A549 (cell line): ENCODE results near the gene TSC2. TPM values are rescaled to one million over a fixed set of nuclear protein-coding genes. Genes with fewer than 3 reads are reported as not detected.
"Not testable (repeated sequence)": the region's sequence is repeated elsewhere in the genome, so short reads cannot be mapped to it uniquely, and the experiment has no call there.

Experiments used
- ATAC-seq, 2 experiments: fragments of 200-7000 bp in 1 of 2; fragments of >200 bp in 1 of 2; cut with Nextera tagmentation in 1 of 2; cut with Tn5 transposase in 1 of 2; 3 replicates each; pipeline versions ENCODE4 v1.8.0 to v1.9.1; 2018 to 2020; ENCODE audit warnings: mild to moderate bottlenecking in 1 of 2, moderate library complexity in 1 of 2
- CTCF ChIA-PET: fragments of 300-600 bp; sonication (Branson Sonifier 250); formaldehyde crosslinking; extraction: SDS; loops from one replicate; lab custom pipeline; 2021; ENCODE audit warnings: antibody characterized with exemption, inconsistent platforms; lab: Yijun Ruan, JAX
- POLR2A ChIA-PET: fragments of 350-600 bp; formaldehyde crosslinking; extraction: SDS; loops from one replicate; lab custom pipeline; 2021; ENCODE audit warnings: antibody characterized with exemption, inconsistent platforms; lab: Yijun Ruan, JAX
- DNase-seq, 2 experiments: peaks; one replicate each; pipeline versions ENCODE4 v3.0.0 to v3.0.0-alpha.2; 2011 to 2016; ENCODE audit warnings: low read depth in 1 of 2, low spot score in 1 of 2
- FAIRE-seq: peaks from 2 replicates; lab custom pipeline; 2011; peaks lifted over from hg19 to GRCh38; lab: Jason Lieb, UNC
- H3K27ac ChIP-seq, 2 experiments: fragments of >200 bp; sonication (Bioruptor Twin); formaldehyde crosslinking; 3 replicates each; pipeline ENCODE4 v1.5.1; 2016 to 2017
- H3K4me1 ChIP-seq: fragments of >200 bp; sonication (Bioruptor Twin); formaldehyde crosslinking; 3 replicates; pipeline ENCODE4 v1.6.1; 2016
- H3K4me2 ChIP-seq: fragments of >200 bp; sonication (Bioruptor Twin); formaldehyde crosslinking; 3 replicates; pipeline ENCODE4 v1.6.1; 2016
- H3K4me3 ChIP-seq: fragments of >200 bp; sonication (Bioruptor Twin); formaldehyde crosslinking; 3 replicates; pipeline ENCODE4 v1.5.1; 2016
- H3K9me3 ChIP-seq: fragments of >200 bp; sonication (Bioruptor Twin); formaldehyde crosslinking; 3 replicates; pipeline ENCODE4 v1.6.1; 2016
- E2F6 ChIP-seq: IDR thresholded peaks from 2 replicates; pipeline ENCODE4 v1.6.1; 2012; ENCODE audit warnings: low read depth, borderline replicate concordance
- RAD21 ChIP-seq, 2 experiments: fragments of >200 bp in 1 of 2; sonication (Bioruptor Twin) in 1 of 2; formaldehyde crosslinking in 1 of 2; IDR thresholded peaks in 1 of 2; conservative IDR thresholded peaks in 1 of 2; 2 replicates in 1 of 2; 3 replicates in 1 of 2; pipeline ENCODE4 v1.6.1; 2012 to 2018; ENCODE audit warnings: inconsistent platforms in 1 of 2
- SMC3 ChIP-seq: fragments of >200 bp; sonication (Bioruptor Twin); formaldehyde crosslinking; IDR thresholded peaks from 3 replicates; pipeline ENCODE4 v1.6.1; 2018; ENCODE audit warnings: inconsistent platforms
- WGBS: methylation state at CpG from one replicate; pipeline ENCODE4 v1.1.6; 2017; ENCODE audit errors: missing lambda C conversion rate; 5-methylcytosine and 5-hydroxymethylcytosine counted together
- polyA plus RNA-seq, 4 experiments: library from polyadenylated mRNA; depleted of rRNA in 3 of 4; stranded (reverse); fragments of >200 nt; fragmentation: RNase III in 1 of 4; extraction: RNeasy Plus Mini Kit Qiagen cat#74134 plus additional on column Dnase treatment in 1 of 4; gene quantifications; 2 replicates in 3 of 4; 3 replicates in 1 of 4; pipeline ENCODE4 v1.2.3, GENCODE V29; 2011 to 2017

Gene TSC2
- polyA plus RNA-seq, 2 of the 4 experiments (the other 2 are of a cell fraction), result 32.6 to 47.3 TPM

DNA sequence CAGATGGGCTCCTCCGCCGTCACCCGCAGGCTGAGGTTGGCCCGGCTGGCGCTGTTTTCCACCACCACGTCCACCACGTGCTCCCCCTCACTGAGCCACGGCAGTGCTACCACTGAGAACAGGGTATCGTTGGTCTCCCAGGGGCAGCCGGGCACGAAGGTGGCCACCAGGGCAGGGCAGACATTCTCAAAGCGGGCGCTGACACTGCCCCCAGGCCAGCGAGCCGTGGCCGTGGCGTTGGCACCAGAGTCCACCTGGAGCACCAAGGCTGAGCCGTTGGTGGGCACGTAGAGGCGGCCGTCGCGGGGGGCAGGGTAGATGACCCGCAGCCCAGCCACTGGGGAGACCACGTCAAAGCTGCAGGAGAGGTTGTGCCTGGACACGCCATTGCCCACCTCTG, 66.4 kb downstream of the TSC2 start:
- H3K27ac ChIP-seq, POLR2A ChIA-PET, DNase-seq, H3K9me3 ChIP-seq, H3K4me2 ChIP-seq, H3K4me1 ChIP-seq, CTCF ChIA-PET, H3K4me3 ChIP-seq, FAIRE-seq, ATAC-seq: not testable (repeated sequence)
- 94% methylated on average over 17 of the region's 26 CpGs for WGBS

DNA sequence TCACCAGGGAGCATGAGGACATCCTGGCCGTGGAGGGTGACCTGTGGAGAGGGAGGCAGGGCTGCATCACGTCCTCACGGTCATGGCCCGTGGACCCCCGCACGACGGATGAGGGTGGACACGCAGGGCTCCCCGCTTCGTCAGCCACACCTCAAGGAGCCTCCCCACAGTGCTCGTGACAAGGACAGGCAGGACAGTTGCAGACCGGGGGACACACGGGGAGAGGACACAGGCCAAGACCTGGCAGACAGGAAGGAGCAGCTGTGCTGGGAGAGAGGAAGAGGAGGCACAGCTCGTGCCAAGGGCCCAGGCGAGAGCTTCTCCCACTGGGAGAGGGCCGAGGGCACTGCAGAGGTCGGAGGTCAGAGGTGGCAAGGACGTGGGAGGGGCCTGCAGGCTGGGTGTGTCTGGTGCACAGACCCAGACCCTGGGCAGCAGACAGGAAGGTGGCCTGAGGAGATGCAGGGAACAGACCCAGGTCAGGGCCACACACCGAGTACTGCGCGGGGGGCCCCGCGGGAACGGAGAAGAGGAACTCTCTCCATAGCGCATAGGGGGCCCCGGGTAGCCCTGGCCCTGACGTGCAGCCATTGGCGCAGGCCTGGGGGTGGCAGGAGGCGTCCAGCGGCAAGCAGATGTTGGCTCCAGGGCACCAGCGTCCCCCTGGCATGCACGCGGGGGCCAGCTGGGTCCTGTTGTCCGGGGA, 67.3 kb downstream of the TSC2 start:
- H3K4me3 ChIP-seq, POLR2A ChIA-PET, H3K27ac ChIP-seq, H3K4me1 ChIP-seq, H3K4me2 ChIP-seq, CTCF ChIA-PET, ATAC-seq, H3K9me3 ChIP-seq, DNase-seq, FAIRE-seq: not testable (repeated sequence)
- 90% methylated on average over 26 of the region's 34 CpGs for whole genome bisulfite sequencing

DNA sequence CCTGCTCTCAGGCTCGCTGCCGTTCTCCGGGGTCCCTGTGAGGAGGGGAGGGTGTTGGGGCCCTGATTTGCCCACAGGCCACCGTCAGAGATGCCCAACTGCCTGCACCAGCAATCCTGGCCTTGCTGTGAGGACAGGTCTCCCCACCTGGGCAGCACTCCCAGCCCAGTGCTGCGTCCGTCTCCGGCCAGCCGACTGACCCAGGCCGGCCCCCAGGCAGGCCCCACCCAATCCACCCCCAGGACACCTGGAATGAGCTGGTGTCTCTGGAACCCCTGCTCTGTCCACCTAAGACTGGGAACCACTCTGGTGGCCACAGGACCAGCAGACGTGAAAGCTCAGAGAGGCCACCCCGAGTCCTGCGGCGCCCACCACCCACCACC, 67.8 kb downstream of the TSC2 start:
- Histone ChIP-seq H3K4me3 (no peak overlapping the region), H3K9me3 (no peaks in the 10 kb centered on the region), H3K4me1 (no peaks in the 10 kb centered on the region), H3K27ac (no peak overlapping the region), H3K4me2 (no peak overlapping the region)
- WGBS, result 96% methylated on average over 5 of the region's 13 CpGs
- DNase-seq (no peak), ATAC-seq (no peak), FAIRE-seq (no peak)
- POLR2A ChIA-PET, result no interaction called here
- TF ChIP-seq E2F6, result no peak
- CTCF ChIA-PET, result no interaction called here

- POLR2A ChIA-PET, FAIRE-seq, H3K27ac ChIP-seq, H3K4me2 ChIP-seq, H3K4me1 ChIP-seq, ATAC-seq, H3K9me3 ChIP-seq, CTCF ChIA-PET, DNase-seq, H3K4me3 ChIP-seq: not testable (repeated sequence)
- WGBS, result 100% methylated on average over 1 of the region's 24 CpGs
Observed at GRCh38 chr16:2116428-2116827, 68.6 kb downstream of the TSC2 start.

GRCh38 chr16:2117341-2117740, 69.6 kb downstream of the TSC2 start:
- CTCF ChIA-PET, FAIRE-seq, ATAC-seq, H3K4me3 ChIP-seq, POLR2A ChIA-PET, H3K27ac ChIP-seq, H3K4me2 ChIP-seq, H3K4me1 ChIP-seq, DNase-seq, H3K9me3 ChIP-seq: not testable (repeated sequence)
- 91% methylated on average over 11 of the region's 25 CpGs for WGBS

- FAIRE-seq, H3K9me3 ChIP-seq, H3K4me1 ChIP-seq, POLR2A ChIA-PET, H3K27ac ChIP-seq, CTCF ChIA-PET, H3K4me3 ChIP-seq, ATAC-seq, DNase-seq, H3K4me2 ChIP-seq: not testable (repeated sequence)
- WGBS, result 93% methylated on average over 3 of the region's 35 CpGs
Observed at GRCh38 chr16:2117960-2118722, 70.4 kb downstream of the TSC2 start.

GRCh38 chr16:2121325-2121724, 73.5 kb downstream of the TSC2 start:
- not testable (repeated sequence) for FAIRE-seq

More at GRCh38 chr16:2121325-2121724, 73.5 kb downstream of the TSC2 start:
- H3K4me2 ChIP-seq, H3K27ac ChIP-seq: not testable (repeated sequence)
- WGBS, result 59% methylated on average over 7 of the region's 9 CpGs
- 0 out of 3 replicates have a peak, but pooled peaks have one; percentile 33 for TF ChIP-seq SMC3
- TF ChIP-seq RAD21 (conservative IDR thresholded peaks at IDR 0.05 in 1 of 2, IDR thresholded peaks at IDR 0.05 in 1 of 2), result peak in 1 of 2 experiments; percentile 34; a peak in 3 of 5 replicates
- TF ChIP-seq, all 56 proteins: peak for 2; not testable (repeated sequence) for 54
- not testable (repeated sequence) for H3K9me3 ChIP-seq, H3K4me3 ChIP-seq, H3K4me1 ChIP-seq
- ChIA-PET CTCF (interaction anchor here (0.6 to 2.2 kb wide), 6 partner anchors 19 to 465 kb away, joined by 3 to 14 read pairs (median 3); partner anchors contain the start of gene NHERF2), POLR2A (interaction anchor here (1.0 to 1.6 kb wide), 2 partner anchors 34 to 74 kb away, joined by 3 to 6 read pairs; partner anchors contain the start of genes NTHL1, TRAF7 and TSC2)
- ATAC-seq (peak; percentile 57 to 78; a peak in 5 of 6 replicates), DNase-seq (peak; percentile 2 to 54)
